RWPE2 (cell line): ENCODE data around the gene RBSN.

Source experiments
- ATAC-seq: fragments of 200-7000 bp; cut with Tn5 transposase; 3 replicates; pipeline ENCODE4 v1.9.1; 2021; ENCODE audit warnings: low read depth
- DNase-seq: peaks from one replicate; pipeline ENCODE4 v3.0.0-alpha.2; 2020; ENCODE audit warnings: low spot score
- H3K27ac ChIP-seq: fragments of 450-650 bp; 2 replicates; pipeline ENCODE4 v1.5.1; 2017; ENCODE audit warnings: mild to moderate bottlenecking; ENCODE audit not compliant: poor library complexity, severe bottlenecking
- H3K27me3 ChIP-seq: fragments of 250-450 bp; sonication (Bioruptor Pico); 2 replicates; pipeline ENCODE4 v1.5.1; 2021; ENCODE audit warnings: mild to moderate bottlenecking, moderate library complexity; ENCODE audit not compliant: insufficient read depth, poor library complexity, severe bottlenecking
- H3K36me3 ChIP-seq: fragments of 250-450 bp; sonication (Bioruptor Pico); 2 replicates; pipeline ENCODE4 v1.5.1; 2020; ENCODE audit warnings: low read depth, mild to moderate bottlenecking, moderate library complexity
- H3K4me1 ChIP-seq: fragments of 250-450 bp; sonication (Bioruptor Pico); 2 replicates; pipeline ENCODE4 v1.5.1; 2021; ENCODE audit warnings: mild to moderate bottlenecking, moderate library complexity; ENCODE audit not compliant: insufficient read depth, poor library complexity, severe bottlenecking
- H3K4me3 ChIP-seq: fragments of 250-450 bp; sonication (Bioruptor Pico); 2 replicates; pipeline ENCODE4 v1.5.1; 2021; ENCODE audit warnings: mild to moderate bottlenecking, moderate library complexity; ENCODE audit not compliant: severe bottlenecking
- H3K9me3 ChIP-seq: fragments of 250-450 bp; sonication (Bioruptor Pico); 2 replicates; pipeline ENCODE4 v1.5.1; 2021; ENCODE audit warnings: mild to moderate bottlenecking, moderate library complexity; ENCODE audit not compliant: severe bottlenecking
- TF ChIP-seq, protein P1 (sequence below): fragments of 450-650 bp; IDR thresholded peaks from one replicate; pipeline ENCODE4 v1.5.1; 2017; ENCODE audit warnings: mild to moderate bottlenecking, moderate library complexity; ENCODE audit not compliant: poor library complexity, severe bottlenecking

RBSN gene

DNA sequence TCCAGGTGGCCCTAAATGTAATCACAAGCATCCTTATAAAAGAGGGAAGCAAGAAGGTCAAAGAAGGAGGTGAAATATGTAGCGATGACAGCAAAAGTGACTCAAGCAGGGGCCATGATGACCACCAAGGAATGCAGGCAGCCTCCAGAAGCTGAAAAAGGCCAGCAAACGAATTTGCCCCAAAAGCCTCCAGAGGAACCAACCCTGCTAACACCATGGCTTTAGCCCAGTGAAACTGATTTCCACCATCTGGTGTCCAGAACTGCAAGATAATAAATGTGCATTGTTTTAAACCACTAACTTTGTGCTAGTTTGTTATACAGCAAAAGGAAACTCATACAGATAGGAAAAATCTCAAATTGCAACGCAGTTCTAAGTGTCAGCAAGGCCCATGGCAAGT lies 23.0 kb upstream of the RBSN start:
- H3K27me3 ChIP-seq, result no peaks in the 10 kb centered on the region
- DNase-seq (no peak), ATAC-seq (no peak)
- H3K27ac ChIP-seq, result no peak overlapping the region
- TF ChIP-seq, protein P1, sequence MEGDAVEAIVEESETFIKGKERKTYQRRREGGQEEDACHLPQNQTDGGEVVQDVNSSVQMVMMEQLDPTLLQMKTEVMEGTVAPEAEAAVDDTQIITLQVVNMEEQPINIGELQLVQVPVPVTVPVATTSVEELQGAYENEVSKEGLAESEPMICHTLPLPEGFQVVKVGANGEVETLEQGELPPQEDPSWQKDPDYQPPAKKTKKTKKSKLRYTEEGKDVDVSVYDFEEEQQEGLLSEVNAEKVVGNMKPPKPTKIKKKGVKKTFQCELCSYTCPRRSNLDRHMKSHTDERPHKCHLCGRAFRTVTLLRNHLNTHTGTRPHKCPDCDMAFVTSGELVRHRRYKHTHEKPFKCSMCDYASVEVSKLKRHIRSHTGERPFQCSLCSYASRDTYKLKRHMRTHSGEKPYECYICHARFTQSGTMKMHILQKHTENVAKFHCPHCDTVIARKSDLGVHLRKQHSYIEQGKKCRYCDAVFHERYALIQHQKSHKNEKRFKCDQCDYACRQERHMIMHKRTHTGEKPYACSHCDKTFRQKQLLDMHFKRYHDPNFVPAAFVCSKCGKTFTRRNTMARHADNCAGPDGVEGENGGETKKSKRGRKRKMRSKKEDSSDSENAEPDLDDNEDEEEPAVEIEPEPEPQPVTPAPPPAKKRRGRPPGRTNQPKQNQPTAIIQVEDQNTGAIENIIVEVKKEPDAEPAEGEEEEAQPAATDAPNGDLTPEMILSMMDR, result no peak
- H3K36me3 ChIP-seq, result no peaks in the 10 kb centered on the region
- H3K9me3 ChIP-seq, result no peaks in the 10 kb centered on the region
- no peak overlapping the region for H3K4me3 ChIP-seq
- H3K4me1 ChIP-seq, result no peaks in the 10 kb centered on the region

DNA sequence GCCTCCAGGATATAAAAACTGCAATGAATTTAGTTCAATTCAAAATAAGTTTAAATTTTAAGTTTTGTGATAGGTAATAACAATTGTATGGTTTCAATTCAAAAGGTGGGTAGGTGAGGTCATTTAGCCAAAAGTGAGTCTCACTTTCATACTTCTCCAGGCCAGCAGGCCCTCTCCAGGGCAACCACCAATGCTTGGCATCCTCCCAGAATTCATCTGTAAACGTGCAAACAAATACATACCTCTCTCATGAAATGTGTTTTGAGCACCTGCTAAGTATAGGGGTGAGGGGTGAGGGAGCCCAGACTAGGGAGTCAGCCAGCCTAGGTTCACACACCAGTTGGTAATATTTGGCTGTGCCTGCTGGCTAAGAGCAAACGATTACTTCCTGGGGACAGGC lies 22.0 kb upstream of the RBSN start:
- no peak for ATAC-seq
- Histone ChIP-seq H3K36me3 (no peaks in the 10 kb centered on the region), H3K27ac (no peak overlapping the region), H3K9me3 (no peaks in the 10 kb centered on the region), H3K4me3 (no peak overlapping the region), H3K27me3 (no peaks in the 10 kb centered on the region), H3K4me1 (no peaks in the 10 kb centered on the region)
- DNase-seq, result no peak
- TF ChIP-seq, protein P1, result no peak

DNA sequence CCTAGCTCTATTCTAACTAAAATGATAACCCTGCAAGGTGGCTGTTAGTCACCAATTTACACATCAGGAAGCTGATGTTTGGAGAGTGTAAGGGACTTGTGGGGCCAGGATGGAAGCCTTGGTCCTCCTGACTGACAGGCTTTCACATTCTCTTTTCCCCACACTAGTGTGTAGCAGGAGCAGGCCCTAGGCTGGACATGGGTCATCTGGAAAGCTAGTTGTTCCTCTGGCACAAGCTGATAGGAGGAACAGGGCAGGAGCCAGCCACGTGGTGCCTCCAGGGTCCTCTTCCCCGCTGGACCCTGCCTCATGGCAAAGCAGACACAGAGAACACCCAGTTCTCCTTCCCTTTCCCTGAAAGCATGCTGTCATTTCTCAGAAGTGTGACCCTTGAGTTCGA lies 18.1 kb upstream of the RBSN start:
- H3K27me3 ChIP-seq, result no peaks in the 10 kb centered on the region
- H3K36me3 ChIP-seq, result no peaks in the 10 kb centered on the region
- H3K4me1 ChIP-seq, result no peaks in the 10 kb centered on the region
- H3K9me3 ChIP-seq, result no peaks in the 10 kb centered on the region
- TF ChIP-seq, protein P1, result no peak
- DNase-seq (no peak), ATAC-seq (no peak)
- H3K27ac ChIP-seq, result no peak overlapping the region
- H3K4me3 ChIP-seq, result no peak overlapping the region

DNA sequence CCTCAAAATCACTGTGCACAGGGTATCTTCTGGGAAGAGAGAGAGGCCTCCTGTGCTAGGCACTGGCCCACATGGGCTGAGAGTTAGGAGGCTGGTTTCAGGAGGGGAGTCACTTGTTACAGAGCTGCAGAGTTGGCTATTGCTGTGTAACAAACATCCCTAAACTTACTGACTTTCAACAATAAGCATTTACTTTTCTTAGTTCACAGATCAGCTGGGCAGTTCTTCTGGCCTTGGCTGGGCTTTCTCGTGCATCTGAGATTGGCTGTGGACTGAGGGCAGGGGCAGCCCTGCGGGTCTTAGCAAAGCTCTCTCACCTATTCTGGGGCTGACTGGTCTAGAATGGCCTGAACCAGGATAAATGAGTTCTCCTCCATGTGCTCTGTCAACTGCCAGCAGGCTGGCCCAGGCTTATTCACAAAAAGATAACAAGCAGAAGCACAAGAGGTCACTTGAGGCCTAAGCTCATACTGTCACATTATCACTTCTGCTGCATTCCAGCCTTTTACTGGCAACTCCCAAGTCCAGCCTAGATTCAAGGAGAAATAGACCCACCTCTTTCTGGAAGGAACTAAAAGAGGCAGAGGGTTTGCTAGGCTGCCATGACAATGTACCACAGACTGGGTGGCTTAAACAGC lies 17.2 kb upstream of the RBSN start:
- TF ChIP-seq, protein P1, result no peak
- H3K27me3 ChIP-seq, result no peaks in the 10 kb centered on the region
- no peak overlapping the region for H3K27ac ChIP-seq
- no peak for ATAC-seq
- no peaks in the 10 kb centered on the region for H3K9me3 ChIP-seq
- no peaks in the 10 kb centered on the region for H3K36me3 ChIP-seq
- no peak for DNase-seq
- H3K4me3 ChIP-seq, result no peak overlapping the region
- H3K4me1 ChIP-seq, result no peaks in the 10 kb centered on the region
